GM19467 (cell line): ENCODE measurements around the gene GCSAM.
A peak's percentile ranks its signal among the peaks of the same experiment; 100 is the strongest.

Experiments
- ATAC-seq: cut with Tn5 transposase; IDR thresholded peaks from one replicate; pipeline ENCODE4 v1.9.1; 2021; ENCODE audit warnings: mild to moderate bottlenecking, moderate library complexity; ENCODE audit not compliant: unreplicated experiment

The GCSAM gene

DNA sequence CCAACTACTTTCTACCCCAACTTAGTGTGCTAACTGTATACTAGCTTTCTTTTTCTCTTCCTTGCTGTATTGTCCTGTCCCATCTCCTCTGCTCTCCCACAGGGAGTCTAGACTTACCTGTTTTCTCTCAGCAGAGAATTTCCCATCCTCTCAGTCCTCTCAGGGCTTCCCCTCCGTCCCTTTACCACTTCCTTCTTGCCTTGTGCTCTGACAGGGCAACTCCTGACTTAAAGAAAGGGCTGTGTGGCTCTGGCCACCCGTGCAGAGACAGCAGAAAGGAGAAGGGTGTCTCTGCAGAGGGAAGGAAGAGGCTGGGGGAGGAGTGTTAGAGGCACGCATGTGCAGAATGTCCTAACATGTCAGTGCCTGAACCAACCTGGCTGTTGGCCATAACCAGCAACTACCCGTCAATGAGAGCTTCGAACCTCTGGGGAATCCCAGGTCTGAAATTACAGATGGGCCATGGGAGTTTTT is at the start of gene GCSAM:
GCSAM (minus strand) TSS at position 274 of the 474 bp plus-strand sequence; CDS start at position 146, 128 bp downstream.
- peak; percentile 69 for ATAC-seq

DNA sequence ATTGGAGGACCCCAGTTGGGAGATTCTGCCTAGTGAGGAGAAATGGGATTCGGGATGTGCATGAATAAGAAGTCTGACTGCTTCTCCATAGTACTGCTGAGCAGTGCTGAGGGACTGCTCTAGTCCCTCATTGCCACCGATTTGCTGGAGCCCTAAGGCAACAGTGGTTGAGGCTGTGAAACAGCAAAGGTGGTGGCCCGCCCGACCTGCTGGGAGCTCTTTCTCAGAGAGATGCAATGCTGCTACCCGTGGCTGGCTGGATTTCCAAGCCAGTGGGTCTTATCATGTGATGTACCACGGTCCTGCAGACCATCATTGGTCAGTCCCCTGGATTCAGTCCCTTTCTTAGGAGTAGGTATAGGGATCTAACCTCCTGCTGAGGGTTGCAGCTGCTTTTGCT is 42.6 kb upstream of the GCSAM start:
- ATAC-seq: no peak

- ATAC-seq: no peak
Observed at GRCh38 chr3:112175037-112175436, 42.0 kb upstream of the GCSAM start.

GRCh38 chr3:112171144-112171543 is 38.1 kb upstream of the GCSAM start:
- no peak for ATAC-seq

GRCh38 chr3:112170046-112170445 is 37.0 kb upstream of the GCSAM start:
- ATAC-seq: no peak

DNA sequence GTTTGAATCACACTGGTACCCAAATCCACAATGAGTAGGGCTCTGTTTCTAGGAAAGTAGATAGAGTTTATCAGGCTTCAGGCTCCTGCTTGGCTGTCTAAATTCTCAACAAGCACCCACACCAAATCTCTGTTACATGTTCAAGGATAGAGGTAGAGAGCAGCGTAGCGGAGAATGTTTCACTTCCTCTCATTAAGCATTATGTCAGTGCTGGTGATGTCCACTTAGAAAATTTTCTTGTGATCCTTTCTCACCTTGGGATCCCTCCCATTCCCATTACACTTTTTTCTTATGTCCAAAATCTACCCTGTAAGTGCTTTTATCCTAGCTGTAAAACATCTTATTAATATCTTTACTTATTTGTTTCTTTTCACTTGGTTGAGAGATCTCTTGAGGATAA is 34.7 kb upstream of the GCSAM start:
- no peak for ATAC-seq

GRCh38 chr3:112149136-112149535 is 16.1 kb upstream of the GCSAM start:
- no peak for ATAC-seq

GRCh38 chr3:112143689-112144088 is 10.6 kb upstream of the GCSAM start:
- no peak for ATAC-seq

GRCh38 chr3:112143251-112143650 is 10.2 kb upstream of the GCSAM start:
- no peak for ATAC-seq

GRCh38 chr3:112141293-112141692 is 8.2 kb upstream of the GCSAM start:
- no peak for ATAC-seq

DNA sequence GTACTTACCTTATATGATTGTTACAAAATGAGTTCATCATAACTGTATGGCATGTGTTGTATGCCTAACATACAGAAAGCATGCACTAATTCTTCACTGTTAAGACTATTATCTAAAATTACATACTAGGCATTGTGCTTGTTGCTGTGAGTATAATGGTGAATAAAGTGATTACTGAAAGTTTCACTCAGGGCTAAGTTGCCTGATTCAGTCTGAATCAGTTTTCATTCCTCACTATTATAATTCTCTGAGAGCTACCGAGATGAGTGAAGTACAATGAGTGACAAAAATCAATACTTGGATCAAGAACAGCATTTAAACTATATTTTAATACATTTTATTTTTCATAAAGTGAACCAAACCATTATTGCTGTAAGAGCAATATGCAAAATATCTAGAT is 7.5 kb upstream of the GCSAM start:
- no peak for ATAC-seq

- no peak for ATAC-seq
Observed at GRCh38 chr3:112138219-112138969, 5.3 kb upstream of the GCSAM start.

DNA sequence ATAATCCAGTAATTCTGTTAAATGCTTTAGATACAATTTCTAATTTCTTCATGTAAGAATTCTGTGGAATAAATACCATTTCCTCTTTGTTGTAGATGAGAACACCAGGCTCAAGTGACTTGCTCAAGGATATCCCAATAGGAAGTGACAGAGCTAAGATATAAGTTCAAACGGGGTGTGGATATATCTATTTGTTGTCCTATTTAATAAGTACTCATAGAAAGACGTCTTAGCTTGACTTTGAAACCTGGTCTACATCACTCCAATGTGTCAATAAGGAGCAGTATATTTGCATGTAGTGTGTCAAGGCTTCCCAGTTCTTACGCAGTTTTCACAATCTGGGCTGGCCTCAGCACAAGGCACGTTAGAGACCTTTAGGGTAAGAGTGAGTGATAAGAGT is 4.7 kb upstream of the GCSAM start:
- ATAC-seq: no peak

GRCh38 chr3:112136959-112137693 is 4.1 kb upstream of the GCSAM start:
- ATAC-seq: no peak

DNA sequence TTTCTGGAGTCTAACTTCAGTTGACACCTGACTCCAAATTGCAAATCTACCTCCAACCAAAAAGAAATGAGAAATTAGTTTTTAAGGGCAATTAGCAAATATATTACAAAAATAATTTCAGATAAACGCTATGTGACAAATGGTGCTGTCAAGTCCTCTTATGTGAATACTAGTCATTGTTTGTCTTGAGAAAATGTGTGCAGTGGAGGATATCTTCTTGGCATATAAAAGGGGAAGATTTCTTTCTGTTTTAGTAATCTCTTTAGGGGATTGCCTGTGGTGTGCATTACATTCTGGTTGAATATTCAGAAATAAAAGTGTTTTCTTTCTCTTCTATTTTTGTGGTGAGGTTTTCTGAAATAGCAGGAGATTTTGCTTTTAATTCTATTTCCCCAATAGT is 3.0 kb upstream of the GCSAM start:
- ATAC-seq: no peak

- ATAC-seq: no peak
Observed at GRCh38 chr3:112134335-112135124, 1.5 kb upstream of the GCSAM start.

GRCh38 chr3:112133626-112134334 is 732 bp upstream of the GCSAM start:
- no peak for ATAC-seq

DNA sequence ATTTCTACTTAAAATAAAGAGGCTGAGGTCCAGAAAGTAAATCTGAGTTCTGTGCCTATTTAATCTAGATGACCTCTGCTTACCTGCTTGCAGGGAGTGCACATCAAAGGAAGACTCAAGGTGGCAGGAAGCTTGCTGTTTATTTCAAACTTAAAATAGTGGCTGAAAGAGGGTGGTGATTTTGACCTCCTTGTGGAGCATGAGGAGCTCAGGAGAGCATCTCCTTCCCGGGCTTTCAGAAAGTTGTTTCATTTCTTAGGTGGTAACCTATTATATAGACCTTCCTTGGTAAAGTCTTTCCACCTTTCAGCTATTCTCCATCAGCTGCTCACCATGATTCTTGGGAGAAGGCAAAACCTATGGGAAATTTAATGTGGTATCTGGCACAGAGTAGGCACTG is 494 bp downstream of the GCSAM start:
- peak; percentile 0 for ATAC-seq

- ATAC-seq: no peak
Observed at GRCh38 chr3:112132088-112132487, 960 bp downstream of the GCSAM start.

GRCh38 chr3:112131111-112131510 is 1.9 kb downstream of the GCSAM start:
- ATAC-seq: no peak

DNA sequence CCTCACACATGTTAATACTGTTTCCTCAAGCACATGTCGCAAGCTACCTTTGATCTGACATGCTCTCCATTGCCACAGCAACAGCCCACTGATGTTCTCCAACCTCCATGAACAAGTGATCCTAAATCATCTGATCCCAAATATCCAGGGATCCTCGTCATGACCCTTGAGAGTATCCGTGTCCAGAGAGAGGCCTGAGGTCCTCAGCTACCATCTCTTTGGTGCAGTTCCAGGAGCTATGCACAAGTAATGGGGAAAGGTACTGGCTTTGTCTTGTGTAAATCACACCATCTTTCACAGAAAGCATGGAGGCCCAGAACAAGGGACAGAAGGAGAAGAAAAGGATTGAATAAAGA is 2.4 kb downstream of the GCSAM start:
- no peak for ATAC-seq
